Tibial nerve (tissue), 4 donors: ENCODE data around the gene MEF2D.

ENCODE experiments used
- EP300 ChIP-seq, 2 donors: sonication (generic); formaldehyde crosslinking; IDR thresholded peaks; one replicate each; pipeline ENCODE4 v1.6.1; 2017; ENCODE audit warnings: antibody characterized with exemption in 2 of 2, mild to moderate bottlenecking in 1 of 2
- POLR2A ChIP-seq, 2 donors: fragments of 450-650 bp; IDR thresholded peaks; one replicate each; pipeline ENCODE4 v1.6.1; 2017; ENCODE audit warnings: antibody characterized with exemption in 2 of 2, mild to moderate bottlenecking in 2 of 2, moderate library complexity in 2 of 2
- TF ChIP-seq, protein P1 (sequence below), 5 experiments: fragments of 200-600 bp in 3 of 5; fragments of 450-650 bp in 2 of 5; sonication (generic) in 3 of 5; IDR thresholded peaks; one replicate each; pipeline ENCODE4 v1.5.1; 2016 to 2019; ENCODE audit warnings: antibody characterized with exemption in 5 of 5, mild to moderate bottlenecking in 3 of 5, moderate library complexity in 2 of 5

- TF ChIP-seq POLR2A (IDR thresholded peaks at IDR 0.05) (no peak), EP300 (IDR thresholded peaks at IDR 0.05) (no peak)
- TF ChIP-seq, protein P1, sequence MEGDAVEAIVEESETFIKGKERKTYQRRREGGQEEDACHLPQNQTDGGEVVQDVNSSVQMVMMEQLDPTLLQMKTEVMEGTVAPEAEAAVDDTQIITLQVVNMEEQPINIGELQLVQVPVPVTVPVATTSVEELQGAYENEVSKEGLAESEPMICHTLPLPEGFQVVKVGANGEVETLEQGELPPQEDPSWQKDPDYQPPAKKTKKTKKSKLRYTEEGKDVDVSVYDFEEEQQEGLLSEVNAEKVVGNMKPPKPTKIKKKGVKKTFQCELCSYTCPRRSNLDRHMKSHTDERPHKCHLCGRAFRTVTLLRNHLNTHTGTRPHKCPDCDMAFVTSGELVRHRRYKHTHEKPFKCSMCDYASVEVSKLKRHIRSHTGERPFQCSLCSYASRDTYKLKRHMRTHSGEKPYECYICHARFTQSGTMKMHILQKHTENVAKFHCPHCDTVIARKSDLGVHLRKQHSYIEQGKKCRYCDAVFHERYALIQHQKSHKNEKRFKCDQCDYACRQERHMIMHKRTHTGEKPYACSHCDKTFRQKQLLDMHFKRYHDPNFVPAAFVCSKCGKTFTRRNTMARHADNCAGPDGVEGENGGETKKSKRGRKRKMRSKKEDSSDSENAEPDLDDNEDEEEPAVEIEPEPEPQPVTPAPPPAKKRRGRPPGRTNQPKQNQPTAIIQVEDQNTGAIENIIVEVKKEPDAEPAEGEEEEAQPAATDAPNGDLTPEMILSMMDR (IDR thresholded peaks at IDR 0.05), result no peak
These were observed 78.5 kb downstream of the MEF2D start for GRCh38 chr1:156421939-156422601.
